ENCODE results near the gene SLC9A6.
"Not testable (repeated sequence)": the region's sequence is repeated elsewhere in the genome, so short reads cannot be mapped to it uniquely, and the experiment has no call there.

Gene SLC9A6

GRCh38 chrX:136030303-136031191 is 45.3 kb downstream of the SLC9A6 start:
- no peak for DNase-seq (ENCODE audit: low read depth)

- DNase-seq (ENCODE audit: low read depth): no peak
Measured at GRCh38 chrX:136031626-136032025, 46.4 kb downstream of the SLC9A6 start.

GRCh38 chrX:136032370-136032769 is 47.1 kb downstream of the SLC9A6 start:
- DNase-seq (ENCODE audit: low read depth): no peak

- no peak for DNase-seq (ENCODE audit: low read depth)
Measured at GRCh38 chrX:136034668-136035067, 49.4 kb downstream of the SLC9A6 start.

- DNase-seq (ENCODE audit: low read depth): no peak
Measured at GRCh38 chrX:136035663-136036062, 50.4 kb downstream of the SLC9A6 start.

GRCh38 chrX:136039485-136039884 is 54.2 kb downstream of the SLC9A6 start:
- DNase-seq (ENCODE audit: low read depth): no peak

GRCh38 chrX:136039968-136040367 is 54.7 kb downstream of the SLC9A6 start:
- DNase-seq (ENCODE audit: low read depth): no peak

- DNase-seq (ENCODE audit: low read depth): no peak
Measured at GRCh38 chrX:136041254-136041812, 56.1 kb downstream of the SLC9A6 start.

- no peak for DNase-seq (ENCODE audit: low read depth)
Measured at GRCh38 chrX:136045008-136045407, 59.8 kb downstream of the SLC9A6 start.

GRCh38 chrX:136046295-136047015 is 61.2 kb downstream of the SLC9A6 start:
- no peak for DNase-seq (ENCODE audit: low read depth)

- DNase-seq (ENCODE audit: low read depth): no peak
Measured at GRCh38 chrX:136047016-136047642, 61.9 kb downstream of the SLC9A6 start.

- DNase-seq (ENCODE audit: low read depth): no peak
Measured at GRCh38 chrX:136047969-136048368, 62.7 kb downstream of the SLC9A6 start.

GRCh38 chrX:136048446-136048845 is 63.2 kb downstream of the SLC9A6 start:
- no peak for DNase-seq (ENCODE audit: low read depth)

GRCh38 chrX:136049608-136050007 is 64.4 kb downstream of the SLC9A6 start:
- DNase-seq (ENCODE audit: low read depth): no peak

- not testable (repeated sequence) for DNase-seq (ENCODE audit: low read depth)
Measured at GRCh38 chrX:136050875-136051274, 65.6 kb downstream of the SLC9A6 start.

- DNase-seq (ENCODE audit: low read depth): no peak
Measured at GRCh38 chrX:136051611-136052010, 66.4 kb downstream of the SLC9A6 start.

- no peak for DNase-seq (ENCODE audit: low read depth)
Measured at GRCh38 chrX:136055651-136056221, 70.5 kb downstream of the SLC9A6 start.

GRCh38 chrX:136057567-136057966 is 72.3 kb downstream of the SLC9A6 start:
- DNase-seq (ENCODE audit: low read depth): no peak

- no peak for DNase-seq (ENCODE audit: low read depth)
Measured at GRCh38 chrX:136059350-136059749, 74.1 kb downstream of the SLC9A6 start.

- DNase-seq (ENCODE audit: low read depth): no peak
Measured at GRCh38 chrX:136061286-136061685, 76.1 kb downstream of the SLC9A6 start.

GRCh38 chrX:136061696-136062095 is 76.5 kb downstream of the SLC9A6 start:
- DNase-seq (ENCODE audit: low read depth): no peak
